GM18951 (cell line): ENCODE data around the gene C5AR1.

Experiments used
- POLR2A ChIP-seq: IDR thresholded peaks from 4 replicates; pipeline ENCODE4 v1.6.1; 2011; ENCODE audit warnings: mild to moderate bottlenecking; ENCODE audit not compliant: insufficient read length, insufficient read depth; ENCODE audit errors: extremely low read depth
- in situ Hi-C: fragments of 300-500 bp; cut with MboI; formaldehyde crosslinking; loops from one replicate; pipeline ENCODE4 v1.12.0; 2022; ENCODE audit warnings: low sequenced_read_pairs, mixed read lengths, inconsistent platforms; ENCODE audit not compliant: unreplicated experiment

Gene C5AR1

GRCh38 chr19:47371261-47371660 is 61.6 kb downstream of the C5AR1 start:
- in situ Hi-C loops: no loop called here
- no peak for TF ChIP-seq POLR2A
